Common myeloid progenitor, CD34-positive (primary cell): ENCODE results near the gene MEMO1.

Experiments used
- CTCF ChIA-PET: fragments of 350-600 bp; sonication (Branson Sonifier 250); formaldehyde crosslinking; loops from one replicate; lab custom pipeline; 2021; ENCODE audit warnings: antibody characterized with exemption; lab: Charles Lee
- POLR2A ChIA-PET: fragments of 350-600 bp; sonication (Branson Sonifier 250); formaldehyde crosslinking; loops from one replicate; lab custom pipeline; 2021; ENCODE audit warnings: antibody characterized with exemption; lab: Charles Lee
- DNase-seq, 3 donors: peaks; one replicate each; pipeline versions ENCODE4 v3.0.0 to v3.0.0-alpha.2; 2013
- H3K27ac ChIP-seq, 2 experiments: 1 replicate in 1 of 2; 2 replicates in 1 of 2; pipeline ENCODE4 v1.7.0; 2013; ENCODE audit warnings: inconsistent platforms in 2 of 2, low read length in 2 of 2, mild to moderate bottlenecking in 2 of 2, low read depth in 1 of 2, moderate library complexity in 1 of 2; ENCODE audit not compliant: severe bottlenecking in 2 of 2, insufficient read depth in 1 of 2, poor library complexity in 1 of 2
- H3K27me3 ChIP-seq, 5 experiments: replicated peaks in 2 of 5; 1 replicate in 3 of 5; 2 replicates in 2 of 5; pipeline versions ENCODE4 v1.6.1 to v1.7.0; 2013; ENCODE audit warnings: low read length in 4 of 5, mild to moderate bottlenecking in 2 of 5, moderate library complexity in 2 of 5, inconsistent platforms in 1 of 5; ENCODE audit not compliant: insufficient read depth in 5 of 5, control insufficient read depth in 4 of 5
- H3K36me3 ChIP-seq, 4 experiments: 1 replicate in 2 of 4; 2 replicates in 2 of 4; pipeline versions ENCODE4 v1.6.1 to v1.7.0; 2013; ENCODE audit warnings: low read length in 3 of 4, control low read depth in 1 of 4, mild to moderate bottlenecking in 1 of 4; ENCODE audit not compliant: control insufficient read depth in 4 of 4, insufficient read depth in 4 of 4
- H3K4me1 ChIP-seq, 4 experiments: 1 replicate in 3 of 4; 2 replicates in 1 of 4; pipeline versions ENCODE4 v1.6.1 to v1.7.1; 2013; ENCODE audit warnings: low read length in 3 of 4, mild to moderate bottlenecking in 3 of 4, control low read depth in 1 of 4, inconsistent platforms in 1 of 4, moderate library complexity in 1 of 4; ENCODE audit not compliant: control insufficient read depth in 4 of 4, insufficient read depth in 4 of 4; ENCODE audit errors: control extremely low read depth in 1 of 4
- H3K4me3 ChIP-seq, 7 experiments: 1 replicate in 4 of 7; 2 replicates in 3 of 7; pipeline versions ENCODE4 v1.5.1 to v1.7.0; 2013; ENCODE audit warnings: mild to moderate bottlenecking in 7 of 7, low read length in 6 of 7, moderate library complexity in 6 of 7, inconsistent platforms in 2 of 7, low read depth in 2 of 7, control low read depth in 1 of 7; ENCODE audit not compliant: insufficient read depth in 4 of 7, control insufficient read depth in 1 of 7; ENCODE audit errors: extremely low read depth in 1 of 7
- H3K9me3 ChIP-seq, 5 experiments: 1 replicate in 4 of 5; 2 replicates in 1 of 5; pipeline versions ENCODE4 v1.6.1 to v1.7.1; 2013; ENCODE audit warnings: low read length in 4 of 5, mild to moderate bottlenecking in 2 of 5, inconsistent platforms in 1 of 5, low read depth in 1 of 5, moderate library complexity in 1 of 5; ENCODE audit not compliant: control insufficient read depth in 4 of 5, insufficient read depth in 2 of 5; ENCODE audit errors: control extremely low read depth in 1 of 5
- WGBS: methylation state at CpG from one replicate; pipeline ENCODE4 v1.1.5; 2013; ENCODE audit not compliant: insufficient coverage; 5-methylcytosine and 5-hydroxymethylcytosine counted together

Gene MEMO1

GRCh38 chr2:31828891-31829290 is 181.9 kb downstream of the MEMO1 start:
- WGBS = 85% methylated on average over 2 of the region's 2 CpGs
- DNase-seq = no peak
- no peaks in the 10 kb centered on the region for H3K36me3 ChIP-seq
- H3K4me3 ChIP-seq = no peak overlapping the region
- H3K27me3 ChIP-seq = no peaks in the 10 kb centered on the region
- no peaks in the 10 kb centered on the region for H3K4me1 ChIP-seq
- peaks cover 0 to 24% (median 8%) of the 10 kb centered on the region in 5 experiments for H3K9me3 ChIP-seq
- ChIA-PET CTCF (no interaction called here), POLR2A (no interaction called here)
- no peak overlapping the region for H3K27ac ChIP-seq

- no peak overlapping the region for H3K4me3 ChIP-seq
- CTCF ChIA-PET = no interaction called here
- DNase-seq = no peak
- H3K27ac ChIP-seq = no peak overlapping the region
- no peaks in the 10 kb centered on the region for H3K4me1 ChIP-seq
- H3K27me3 ChIP-seq = no peaks in the 10 kb centered on the region
- H3K36me3 ChIP-seq = peaks cover 0 to 1% (median 0%) of the 10 kb centered on the region in 4 experiments
- WGBS = 90% methylated on average over 7 of the region's 11 CpGs
- H3K9me3 ChIP-seq = peaks cover 3 to 38% (median 17%) of the 10 kb centered on the region in 5 experiments
- POLR2A ChIA-PET = no interaction called here
Measured at GRCh38 chr2:31823558-31823957, 187.2 kb downstream of the MEMO1 start.

GRCh38 chr2:31822587-31822986 is 188.2 kb downstream of the MEMO1 start:
- 100% methylated on average over 3 of the region's 7 CpGs for WGBS
- ChIA-PET CTCF (no interaction called here), POLR2A (no interaction called here)
- peaks cover 0 to 1% (median 0%) of the 10 kb centered on the region in 4 experiments for H3K36me3 ChIP-seq
- no peak overlapping the region for H3K27ac ChIP-seq
- no peaks in the 10 kb centered on the region for H3K27me3 ChIP-seq
- no peaks in the 10 kb centered on the region for H3K4me1 ChIP-seq
- no peak for DNase-seq
- H3K4me3 ChIP-seq = no peak overlapping the region
- H3K9me3 ChIP-seq = peaks cover 4 to 35% (median 16%) of the 10 kb centered on the region in 5 experiments
